ENCODE data around the gene CTNND1.

DNA sequence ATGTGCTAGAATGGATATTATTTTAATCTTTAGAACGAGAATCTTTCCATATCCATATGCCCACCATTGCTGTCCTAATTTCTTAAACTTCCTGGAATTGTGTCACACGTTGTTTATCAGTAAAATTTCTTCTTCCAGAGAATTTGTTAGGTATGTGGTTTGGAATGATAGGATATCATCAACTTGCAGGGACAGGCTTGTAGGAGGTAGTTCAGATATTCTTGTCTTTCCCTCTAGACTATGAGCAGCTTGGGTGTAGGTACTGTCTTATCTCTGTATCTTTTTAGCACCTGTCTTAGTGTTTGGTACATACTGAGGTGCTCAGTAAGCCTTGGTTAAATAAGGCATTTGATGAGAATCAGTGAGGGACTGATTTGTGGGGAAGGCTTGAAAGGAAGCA is 3.4 kb downstream of the CTNND1 start:
- TF ChIP-seq, protein P1, sequence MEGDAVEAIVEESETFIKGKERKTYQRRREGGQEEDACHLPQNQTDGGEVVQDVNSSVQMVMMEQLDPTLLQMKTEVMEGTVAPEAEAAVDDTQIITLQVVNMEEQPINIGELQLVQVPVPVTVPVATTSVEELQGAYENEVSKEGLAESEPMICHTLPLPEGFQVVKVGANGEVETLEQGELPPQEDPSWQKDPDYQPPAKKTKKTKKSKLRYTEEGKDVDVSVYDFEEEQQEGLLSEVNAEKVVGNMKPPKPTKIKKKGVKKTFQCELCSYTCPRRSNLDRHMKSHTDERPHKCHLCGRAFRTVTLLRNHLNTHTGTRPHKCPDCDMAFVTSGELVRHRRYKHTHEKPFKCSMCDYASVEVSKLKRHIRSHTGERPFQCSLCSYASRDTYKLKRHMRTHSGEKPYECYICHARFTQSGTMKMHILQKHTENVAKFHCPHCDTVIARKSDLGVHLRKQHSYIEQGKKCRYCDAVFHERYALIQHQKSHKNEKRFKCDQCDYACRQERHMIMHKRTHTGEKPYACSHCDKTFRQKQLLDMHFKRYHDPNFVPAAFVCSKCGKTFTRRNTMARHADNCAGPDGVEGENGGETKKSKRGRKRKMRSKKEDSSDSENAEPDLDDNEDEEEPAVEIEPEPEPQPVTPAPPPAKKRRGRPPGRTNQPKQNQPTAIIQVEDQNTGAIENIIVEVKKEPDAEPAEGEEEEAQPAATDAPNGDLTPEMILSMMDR (conservative IDR thresholded peaks at IDR 0.05; ENCODE audit: low read depth, low read length): no peak
- TF ChIP-seq EZH2 (IDR thresholded peaks at IDR 0.05; ENCODE audit: borderline replicate concordance, low read depth, low read length, poor library complexity, severe bottlenecking): no peak
